ENCODE data around the gene ACOT12. TPM values are rescaled to one million over a fixed set of nuclear protein-coding genes. Genes with fewer than 3 reads are reported as not detected.
"Not testable (repeated sequence)": the region's sequence is repeated elsewhere in the genome, so short reads cannot be mapped to it uniquely, and the experiment has no call there.

The ACOT12 gene
- total RNA-seq, 4 donors from 2014 or later, result 3.7 to 6.5 TPM; not detected in 2

- no peaks in the 10 kb centered on the region for H3K27me3 ChIP-seq
- H3K4me3 ChIP-seq, result no peak overlapping the region
- H3K27ac ChIP-seq, result no peak overlapping the region
- peaks cover 0 to 26% (median 2%) of the 10 kb centered on the region in 4 donors for H3K4me1 ChIP-seq
- H3K36me3 ChIP-seq, result peaks cover 0 to 6% (median 0%) of the 10 kb centered on the region in 3 donors
- DNase-seq, result no peak
- TF ChIP-seq POLR2A (IDR thresholded peaks at IDR 0.05) (no peak), CTCF (IDR thresholded peaks at IDR 0.05) (no peak)
- H3K9me3 ChIP-seq, result no peaks in the 10 kb centered on the region
Measured at GRCh38 chr5:81303563-81303962, 90.4 kb downstream of the ACOT12 start.

GRCh38 chr5:81302596-81302995 lies 91.3 kb downstream of the ACOT12 start:
- TF ChIP-seq POLR2A (IDR thresholded peaks at IDR 0.05) (no peak), CTCF (IDR thresholded peaks at IDR 0.05) (no peak)
- DNase-seq, result no peak
- peaks cover 0 to 26% (median 2%) of the 10 kb centered on the region in 4 donors for H3K4me1 ChIP-seq
- no peaks in the 10 kb centered on the region for H3K9me3 ChIP-seq
- H3K36me3 ChIP-seq, result peaks cover 0 to 6% (median 0%) of the 10 kb centered on the region in 3 donors
- H3K27me3 ChIP-seq, result no peaks in the 10 kb centered on the region
- no peak overlapping the region for H3K27ac ChIP-seq
- peak overlapping the region in 2 of 4 donors; percentile 77 to 93 for H3K4me3 ChIP-seq

- TF ChIP-seq POLR2A (IDR thresholded peaks at IDR 0.05) (peak; percentile 73 to 80), CTCF (IDR thresholded peaks at IDR 0.05) (peak in 4 of 6 experiments; percentile 11 to 56 (median 37))
Measured at GRCh38 chr5:81301271-81302015, 92.5 kb downstream of the ACOT12 start, which contains the start of gene ZCCHC9. Gene ZCCHC9, plus strand, starts transcription at chr5:81301587. Its CDS starts 3,171 bp downstream, at chr5:81304758.

GRCh38 chr5:81300921-81301270 lies 93.0 kb downstream of the ACOT12 start:
- TF ChIP-seq POLR2A (IDR thresholded peaks at IDR 0.05) (no peak), CTCF (IDR thresholded peaks at IDR 0.05) (no peak)
- H3K27ac ChIP-seq, result peak overlapping the region; percentile 71 to 85 (median 82)
- no peak for DNase-seq
- peaks cover 0 to 26% (median 2%) of the 10 kb centered on the region in 4 donors for H3K4me1 ChIP-seq
- no peaks in the 10 kb centered on the region for H3K27me3 ChIP-seq
- H3K36me3 ChIP-seq, result peaks cover 0 to 6% (median 0%) of the 10 kb centered on the region in 3 donors
- H3K9me3 ChIP-seq, result no peaks in the 10 kb centered on the region
- peak overlapping the region; percentile 48 to 93 (median 77) for H3K4me3 ChIP-seq

More at GRCh38 chr5:81301271-81302015, 92.5 kb downstream of the ACOT12 start, which contains the start of gene ZCCHC9:
- Histone ChIP-seq H3K27me3 (no peaks in the 10 kb centered on the region), H3K4me3 (peak within 1 kb of the TSS; percentile 48 to 93 (median 77)), H3K4me1 (peaks cover 0 to 26% (median 2%) of the 10 kb centered on the region in 4 donors), H3K27ac (peak within 1 kb of the TSS; percentile 71 to 85 (median 82)), H3K36me3 (peaks cover 0 to 6% (median 0%) of the 10 kb centered on the region in 3 donors), H3K9me3 (no peaks in the 10 kb centered on the region)
- peak; percentile 93 to 97 (median 95) for DNase-seq

GRCh38 chr5:81297531-81297930 lies 96.4 kb downstream of the ACOT12 start:
- H3K4me1 ChIP-seq, result peaks cover 0 to 20% (median 2%) of the 10 kb centered on the region in 4 donors
- no peaks in the 10 kb centered on the region for H3K36me3 ChIP-seq
- no peak for DNase-seq
- no peak overlapping the region for H3K4me3 ChIP-seq
- H3K27ac ChIP-seq, result no peak overlapping the region
- H3K27me3 ChIP-seq, result no peaks in the 10 kb centered on the region
- H3K9me3 ChIP-seq, result peaks cover 0 to 4% (median under 1%) of the 10 kb centered on the region in 4 donors
- TF ChIP-seq POLR2A (IDR thresholded peaks at IDR 0.05) (no peak), CTCF (IDR thresholded peaks at IDR 0.05) (no peak)

- not testable (repeated sequence) for H3K4me1 ChIP-seq, H3K27me3 ChIP-seq, DNase-seq, H3K36me3 ChIP-seq, H3K27ac ChIP-seq, H3K4me3 ChIP-seq
- H3K9me3 ChIP-seq, result peaks cover 0 to 14% (median 3%) of the 10 kb centered on the region in 4 donors
Measured at GRCh38 chr5:81294021-81294420, 99.9 kb downstream of the ACOT12 start.

Data from Peyer's patch (tissue), 4 donors.